GM19351 (cell line): ENCODE data around the gene CD8B.
A peak's percentile ranks its signal among the peaks of the same experiment; 100 is the strongest.

ENCODE experiments used
- ATAC-seq: cut with Tn5 transposase; IDR thresholded peaks from one replicate; pipeline ENCODE4 v1.9.1; 2021; ENCODE audit warnings: mild to moderate bottlenecking, moderate library complexity; ENCODE audit not compliant: unreplicated experiment

Gene CD8B

GRCh38 chr2:86806059-86806857 lies 55.4 kb downstream of the CD8B start:
- ATAC-seq, result no peak

GRCh38 chr2:86800856-86801567 lies 60.7 kb downstream of the CD8B start:
- ATAC-seq, result no peak

- no peak for ATAC-seq
Measured at GRCh38 chr2:86794861-86795260, 66.8 kb downstream of the CD8B start.

- no peak for ATAC-seq
Measured at GRCh38 chr2:86793752-86794151, 67.9 kb downstream of the CD8B start.

- ATAC-seq, result no peak
Measured at GRCh38 chr2:86791573-86791972, 70.1 kb downstream of the CD8B start.

- no peak for ATAC-seq
Measured at GRCh38 chr2:86790676-86791572, 70.8 kb downstream of the CD8B start, which contains the start of gene CD8A. TSS of gene CD8A (minus strand) at chr2:86790913. CDS start at chr2:86790825, 88 bp downstream.

GRCh38 chr2:86790134-86790675 lies 71.5 kb downstream of the CD8B start:
- ATAC-seq, result no peak

- ATAC-seq, result no peak
Measured at GRCh38 chr2:86789687-86790133, 72.0 kb downstream of the CD8B start.

GRCh38 chr2:86788881-86789686 lies 72.6 kb downstream of the CD8B start:
- ATAC-seq, result no peak

- ATAC-seq, result no peak
Measured at GRCh38 chr2:86788165-86788564, 73.5 kb downstream of the CD8B start.

- ATAC-seq, result no peak
Measured at GRCh38 chr2:86787736-86788135, 74.0 kb downstream of the CD8B start.

- no peak for ATAC-seq
Measured at GRCh38 chr2:86786001-86786536, 75.6 kb downstream of the CD8B start.

GRCh38 chr2:86785456-86785855 lies 76.2 kb downstream of the CD8B start:
- ATAC-seq, result no peak

- ATAC-seq, result peak; percentile 94
Measured at GRCh38 chr2:86783615-86784339, 77.9 kb downstream of the CD8B start.

- ATAC-seq, result no peak
Measured at GRCh38 chr2:86782748-86783147, 78.9 kb downstream of the CD8B start.

GRCh38 chr2:86781363-86781762 lies 80.3 kb downstream of the CD8B start:
- no peak for ATAC-seq

GRCh38 chr2:86779971-86780370 lies 81.7 kb downstream of the CD8B start:
- no peak for ATAC-seq

- ATAC-seq, result no peak
Measured at GRCh38 chr2:86778957-86779356, 82.7 kb downstream of the CD8B start.

- ATAC-seq, result no peak
Measured at GRCh38 chr2:86776532-86776931, 85.2 kb downstream of the CD8B start.
